ENCODE measurements around the gene KRT73.
"Not testable (repeated sequence)": the region's sequence is repeated elsewhere in the genome, so short reads cannot be mapped to it uniquely, and the experiment has no call there.

KRT73 gene

DNA sequence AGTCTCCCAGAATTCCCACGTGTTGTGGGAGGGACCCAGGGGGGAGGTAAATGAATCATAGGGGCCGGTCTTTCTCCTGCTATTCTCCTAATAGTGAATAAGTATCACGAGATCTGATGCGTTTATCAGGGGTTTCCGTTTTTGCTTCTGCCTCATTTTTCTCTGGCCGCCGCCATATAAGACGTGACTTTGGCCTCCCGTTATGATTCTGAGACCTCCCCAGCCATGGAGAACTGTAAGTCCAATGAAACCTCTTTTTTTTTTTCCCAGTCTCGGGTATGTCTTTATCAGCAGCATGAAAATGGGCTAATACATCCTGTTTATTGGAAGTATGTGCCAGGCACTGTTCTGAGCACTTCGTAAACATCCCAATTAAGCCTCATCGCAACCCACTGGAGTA, 17.9 kb downstream of the KRT73 start:
- DNase-seq (ENCODE audit: low read depth in 2 of 2) = no peak

DNA sequence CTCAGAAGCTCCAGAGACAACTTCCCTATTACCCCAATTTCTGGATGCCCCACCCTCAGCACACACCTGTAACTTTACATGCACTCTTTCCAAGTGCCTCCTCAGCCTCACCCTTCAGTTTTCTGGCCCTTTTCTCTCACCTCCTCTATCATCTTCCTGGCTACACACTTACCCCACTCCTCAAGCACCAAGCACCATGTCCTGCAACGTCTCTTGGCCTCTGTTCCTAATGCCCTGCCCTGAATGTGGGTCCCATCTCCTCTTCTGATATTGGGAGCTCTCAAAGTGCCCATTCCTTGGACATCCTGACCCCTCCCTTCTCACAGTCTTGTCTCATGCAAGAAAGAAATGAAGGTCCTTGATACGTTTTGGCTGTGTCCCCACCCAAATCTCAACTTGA, 18.3 kb downstream of the KRT73 start:
- no peak for DNase-seq (ENCODE audit: low read depth in 2 of 2)

DNA sequence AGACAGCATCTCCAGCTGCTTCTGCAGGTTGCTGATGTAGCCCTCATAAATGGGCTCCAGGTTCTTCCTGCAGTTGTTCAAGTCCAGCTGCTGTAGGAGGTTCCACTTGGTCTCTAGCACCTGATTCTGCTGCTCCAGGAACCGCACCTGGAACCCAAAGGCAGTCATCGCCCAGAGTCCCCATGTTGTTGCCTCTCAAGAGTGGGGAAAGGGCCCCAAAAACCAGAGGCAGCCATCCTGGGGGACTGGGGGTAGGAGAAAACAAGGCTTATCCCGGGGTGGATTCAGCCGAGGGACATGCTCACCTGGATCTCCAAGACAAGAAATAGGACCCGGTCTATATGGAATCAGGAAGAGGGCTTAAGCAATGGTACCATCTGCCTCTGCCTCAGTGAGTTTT, 19.4 kb downstream of the KRT73 start:
- DNase-seq (ENCODE audit: low read depth in 2 of 2) = no peak

DNA sequence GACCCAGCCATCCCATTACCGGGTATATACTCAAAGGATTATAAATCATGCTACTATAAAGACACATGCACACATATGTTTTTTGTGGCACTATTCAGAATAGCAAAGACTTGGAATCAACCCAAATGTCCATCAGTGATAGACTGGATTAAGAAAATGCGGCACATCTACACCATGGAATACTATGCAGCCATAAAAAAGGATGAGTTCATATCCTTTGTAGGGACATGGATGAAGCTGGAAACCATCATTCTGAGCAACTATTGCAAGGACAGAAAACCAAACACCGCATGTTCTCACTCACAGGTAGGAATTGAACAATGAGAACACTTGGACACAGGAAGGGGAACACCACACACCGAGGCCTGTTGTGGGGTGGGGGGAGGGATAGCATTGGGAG, 24.1 kb downstream of the KRT73 start:
- DNase-seq (ENCODE audit: low read depth in 2 of 2) = not testable (repeated sequence)

DNA sequence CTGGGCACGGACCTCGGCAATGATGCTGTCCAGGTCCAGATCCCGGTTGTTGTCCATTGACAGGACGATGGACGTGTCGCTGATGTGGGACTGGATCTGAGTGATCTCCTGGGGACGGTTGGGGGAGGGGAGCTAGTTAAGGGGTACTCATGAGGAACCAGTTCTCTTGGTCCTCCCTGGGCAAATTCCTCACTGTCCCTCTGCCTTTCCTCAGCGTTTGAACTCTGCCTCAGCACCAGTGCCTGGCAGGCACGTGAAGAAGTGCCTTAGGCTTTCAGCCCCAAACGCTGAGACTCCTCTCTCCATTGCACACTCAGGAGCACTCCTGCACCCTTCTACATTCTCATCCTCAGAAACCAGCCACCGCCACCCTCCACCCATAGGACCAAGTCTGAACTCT, 26.8 kb downstream of the KRT73 start:
- no peak for DNase-seq (ENCODE audit: low read depth in 2 of 2)

DNA sequence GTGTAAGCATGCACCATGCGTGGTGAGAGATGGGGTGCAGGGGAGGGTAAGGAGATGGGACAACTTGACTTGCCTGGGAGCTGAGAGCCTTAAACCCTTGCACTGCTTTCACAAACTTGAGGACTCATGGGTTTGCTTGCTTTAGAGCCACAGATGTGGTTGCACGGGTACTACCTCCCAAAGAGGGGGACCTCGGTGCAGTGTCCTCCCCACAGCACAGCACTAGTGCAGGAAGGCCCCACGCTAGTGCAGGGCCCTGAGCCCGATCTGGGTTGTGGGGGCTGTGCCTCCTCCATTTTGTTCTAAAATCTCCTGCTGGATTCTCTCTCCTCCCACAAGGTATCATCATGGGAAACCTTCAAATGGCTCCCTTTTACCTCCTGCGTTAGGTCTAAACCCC, 28.3 kb downstream of the KRT73 start:
- DNase-seq (ENCODE audit: low read depth in 2 of 2) = no peak

DNA sequence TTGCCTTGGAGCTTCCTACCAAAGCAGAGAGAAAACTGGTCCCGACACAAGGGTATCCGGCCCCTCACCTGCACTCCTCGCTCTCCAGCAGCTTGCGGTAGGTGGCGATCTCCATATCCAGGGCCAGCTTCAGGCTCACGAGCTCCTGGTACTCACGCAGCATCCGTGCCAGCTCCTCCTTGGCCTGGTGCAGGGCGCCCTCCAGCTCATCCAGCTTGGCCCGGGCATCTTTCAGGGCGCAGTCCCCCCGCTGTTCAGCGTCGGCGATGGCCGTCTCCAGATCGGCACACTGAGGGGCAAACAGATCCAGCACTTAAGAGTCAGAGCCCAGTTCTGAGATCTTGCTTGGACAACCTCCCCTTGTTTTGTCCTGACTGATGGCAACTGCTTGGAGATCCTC, 30.8 kb downstream of the KRT73 start:
- DNase-seq (ENCODE audit: low read depth in 2 of 2) = no peak

DNA sequence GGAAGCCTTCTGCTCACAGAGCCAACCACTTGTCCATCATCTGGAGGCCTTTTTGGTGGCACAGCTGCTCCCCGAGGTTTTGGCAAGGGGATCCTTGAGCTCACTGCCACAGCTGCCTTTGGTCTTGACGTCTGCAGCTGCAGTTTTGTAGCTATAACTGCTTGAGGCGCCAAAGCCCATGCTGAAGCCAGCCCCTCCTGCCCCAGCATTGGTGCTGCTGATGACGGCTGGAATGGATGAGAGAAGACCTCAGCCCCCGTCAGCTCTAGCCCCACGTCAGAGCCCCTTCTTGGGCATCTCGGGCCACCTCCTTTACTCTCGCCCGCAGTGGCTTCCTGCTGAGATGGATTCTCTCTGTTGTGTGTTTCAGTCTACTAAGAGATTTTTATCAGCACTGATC, 32.4 kb downstream of the KRT73 start:
- DNase-seq (ENCODE audit: low read depth in 2 of 2) = peak in 1 of 2 donors; percentile 4

DNA sequence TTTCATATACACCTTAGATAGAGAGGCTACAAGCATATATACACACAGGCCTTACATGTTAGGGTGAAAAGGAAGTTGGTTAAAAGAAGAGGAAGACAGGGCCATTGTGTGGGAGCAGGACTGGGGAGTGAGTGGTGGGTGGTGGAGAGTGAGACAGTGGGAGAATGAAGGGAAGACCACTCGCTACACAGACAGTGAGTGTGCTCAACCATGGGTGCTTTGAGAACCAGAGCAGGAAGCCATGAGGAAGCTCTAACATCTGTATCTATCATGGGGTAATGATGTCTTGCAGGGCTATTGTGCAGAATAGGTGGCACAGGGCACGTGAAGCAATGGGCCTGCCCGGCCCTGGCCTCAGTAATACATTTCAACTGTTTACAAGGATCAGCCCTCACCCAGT, 33.3 kb downstream of the KRT73 start:
- DNase-seq (ENCODE audit: low read depth in 2 of 2) = no peak

DNA sequence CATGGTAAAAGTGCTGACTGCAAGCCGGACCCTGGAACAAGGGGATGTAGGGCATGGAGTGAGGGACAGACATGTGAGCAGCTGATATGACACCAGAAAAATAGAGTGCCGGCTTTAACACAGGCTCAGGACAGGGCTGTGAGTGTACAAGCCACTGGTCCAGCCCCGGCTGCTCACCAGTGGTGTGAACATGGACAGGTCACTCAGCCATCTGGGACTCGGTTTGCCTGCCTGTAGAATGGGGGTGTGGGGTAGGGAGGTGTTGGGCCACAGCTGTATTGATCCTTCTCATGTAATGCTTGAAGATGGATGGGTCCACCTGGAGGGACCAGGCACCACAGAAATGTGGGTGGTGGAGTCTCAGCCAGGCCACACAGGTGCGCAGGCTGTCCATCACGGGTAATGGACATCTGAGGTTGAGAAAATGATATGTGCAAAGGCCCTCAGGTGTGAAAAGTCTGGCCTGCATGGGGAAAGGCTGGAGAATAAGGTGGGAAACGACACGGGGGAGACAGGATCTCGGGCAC, 34.1 kb downstream of the KRT73 start:
- no peak for DNase-seq (ENCODE audit: low read depth in 2 of 2)

DNA sequence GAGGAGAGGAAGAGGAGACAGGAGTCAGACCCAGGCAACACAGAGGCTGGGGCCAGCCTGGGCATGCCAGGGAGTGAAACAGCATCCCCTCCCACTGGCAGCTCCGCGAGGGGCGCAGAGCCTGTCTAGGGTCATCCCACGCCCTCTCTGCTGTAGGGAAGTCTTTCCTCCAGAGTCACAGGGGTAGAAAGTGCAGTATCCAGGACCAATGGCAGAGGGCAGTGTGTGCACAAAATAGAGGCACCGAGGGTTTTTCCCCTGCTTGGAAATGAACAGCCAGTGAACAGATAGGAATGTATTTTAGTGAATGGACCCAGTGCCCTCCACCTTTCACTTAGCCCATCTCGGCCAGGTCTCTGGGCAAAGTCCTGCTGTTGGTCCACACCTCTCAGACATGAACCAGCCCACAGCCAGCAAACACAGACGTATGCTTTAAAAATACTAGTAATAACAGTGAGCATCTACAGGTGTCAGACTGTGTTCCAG, 35.3 kb downstream of the KRT73 start:
- peak; percentile 23 to 37 for DNase-seq (ENCODE audit: low read depth in 2 of 2)

DNA sequence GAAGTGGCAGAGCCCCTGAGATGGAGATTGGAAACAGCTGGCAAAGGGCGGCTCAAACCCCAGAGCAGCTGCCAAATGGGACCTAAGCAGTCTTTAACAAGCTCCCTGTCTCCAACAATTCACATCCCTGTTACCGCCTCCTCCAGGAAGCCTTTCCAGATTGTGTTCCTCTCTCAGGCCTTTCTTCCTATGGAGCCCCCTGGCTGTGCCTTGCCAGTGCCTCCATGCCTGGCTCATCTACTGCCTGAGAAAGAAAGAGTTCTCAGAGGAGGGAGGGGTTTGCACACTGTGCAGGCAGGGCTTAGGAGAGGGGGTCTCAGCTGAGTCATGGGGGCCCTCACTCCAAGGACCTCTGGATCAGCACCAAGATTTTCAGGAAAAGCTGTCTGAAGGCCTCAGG, 35.9 kb downstream of the KRT73 start:
- DNase-seq (ENCODE audit: low read depth in 2 of 2) = no peak

DNA sequence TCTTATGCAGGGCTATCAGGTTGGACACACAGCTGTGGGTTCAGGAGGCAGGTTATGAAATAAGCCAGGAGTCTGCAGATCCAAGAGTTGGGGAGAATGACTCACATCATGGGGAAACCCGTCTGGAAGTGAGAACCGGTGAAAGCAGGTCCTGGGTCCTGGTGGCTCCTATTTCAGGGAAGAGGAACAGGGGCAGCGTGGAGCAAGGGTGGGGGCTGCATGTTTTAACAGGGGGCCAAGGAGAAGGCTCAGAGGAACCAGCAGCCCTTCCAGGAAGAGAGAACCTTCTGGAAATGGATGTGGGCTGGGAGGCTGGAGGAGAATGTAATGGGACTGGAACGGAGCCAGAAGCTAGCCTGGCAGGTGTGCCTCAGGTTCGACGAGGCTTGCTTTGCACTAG, 36.9 kb downstream of the KRT73 start:
- no peak for DNase-seq (ENCODE audit: low read depth in 2 of 2)

DNA sequence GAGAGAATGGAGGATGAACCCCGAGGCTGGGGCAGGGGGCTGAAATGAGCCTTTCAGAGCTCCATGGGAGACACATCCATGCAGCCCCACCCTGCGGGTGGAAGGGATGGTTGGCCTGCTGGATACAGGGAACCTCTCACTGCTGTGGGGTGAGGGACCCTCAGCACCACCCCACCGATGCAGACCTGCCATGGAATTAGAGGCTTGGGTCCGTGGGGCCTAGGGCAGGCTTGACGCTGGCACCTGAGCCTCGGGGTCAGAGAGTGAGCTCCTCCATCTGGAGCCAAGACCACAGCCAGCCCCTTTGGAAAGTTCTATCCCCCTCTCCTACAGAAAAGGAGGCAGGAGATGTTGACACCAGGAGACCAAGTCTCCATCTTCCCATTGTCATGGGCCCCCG, 37.3 kb downstream of the KRT73 start:
- DNase-seq (ENCODE audit: low read depth in 2 of 2) = no peak

DNA sequence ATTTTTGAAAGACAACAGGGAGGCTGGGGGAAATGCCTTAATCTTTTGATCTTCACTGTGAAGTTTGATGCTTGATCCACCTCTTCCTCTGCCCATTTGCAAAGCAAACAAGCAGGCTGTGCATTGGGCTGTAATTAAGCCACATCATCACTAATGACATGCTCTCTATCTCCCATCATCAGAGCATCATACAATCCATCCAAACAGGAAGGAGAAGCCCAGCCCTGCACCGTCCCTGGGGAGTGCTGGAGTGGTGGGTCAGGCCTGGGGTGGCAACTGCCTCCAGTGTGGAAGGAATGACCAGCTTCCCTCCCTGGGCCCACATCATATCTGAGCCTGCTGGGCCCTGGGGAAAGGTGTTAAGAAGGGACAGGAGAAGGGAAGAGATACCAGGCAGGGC, 37.9 kb downstream of the KRT73 start:
- no peak for DNase-seq (ENCODE audit: low read depth in 2 of 2)

DNA sequence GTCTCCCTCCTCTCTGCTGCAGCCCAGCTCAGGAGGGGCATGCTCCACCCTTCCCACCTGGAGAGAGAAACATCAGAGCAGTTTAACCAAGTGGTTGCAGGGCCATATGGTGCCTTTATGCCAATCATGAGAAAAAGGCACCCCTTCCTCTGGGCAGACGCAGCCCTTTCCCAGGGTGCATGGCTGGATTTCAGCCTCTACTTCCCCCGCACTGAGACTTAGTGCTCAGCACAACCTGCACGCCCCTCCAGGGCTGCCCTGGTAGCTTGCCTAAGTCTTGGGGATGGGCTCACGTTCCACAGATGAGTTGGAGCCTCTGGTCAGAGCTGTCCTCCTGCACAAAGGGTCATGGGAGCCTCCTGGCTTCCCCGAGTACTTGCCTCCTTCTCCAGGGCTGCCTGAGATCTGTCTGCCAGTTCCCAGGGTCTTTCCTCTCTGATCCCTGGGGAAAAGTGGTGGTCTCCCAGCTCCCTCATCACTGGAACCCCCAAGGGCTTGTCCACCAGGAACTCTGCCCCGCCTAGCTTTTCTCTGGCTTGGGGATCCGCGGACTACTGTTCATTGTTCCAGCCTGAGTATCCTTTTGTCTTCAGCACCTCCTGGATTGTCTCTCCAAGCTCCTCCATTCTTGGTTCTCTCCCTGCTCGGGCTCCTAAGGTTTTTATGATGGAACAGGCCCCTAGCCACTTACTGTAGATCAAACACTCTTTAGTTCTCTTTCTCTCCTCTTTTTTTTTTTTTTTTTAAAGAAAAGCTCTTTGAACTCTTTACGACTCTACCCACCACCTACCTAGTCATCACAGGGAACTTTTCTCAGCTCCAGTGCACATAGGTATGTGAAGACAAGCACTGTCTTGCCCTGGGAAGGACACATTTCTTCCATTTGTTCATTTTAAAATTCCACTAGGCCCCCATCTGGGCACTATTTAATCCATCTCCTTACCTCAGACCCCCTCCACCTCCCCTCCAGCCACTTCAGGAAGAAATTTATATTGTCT, 38.6 kb downstream of the KRT73 start:
- DNase-seq (ENCODE audit: low read depth in 2 of 2) = no peak

DNA sequence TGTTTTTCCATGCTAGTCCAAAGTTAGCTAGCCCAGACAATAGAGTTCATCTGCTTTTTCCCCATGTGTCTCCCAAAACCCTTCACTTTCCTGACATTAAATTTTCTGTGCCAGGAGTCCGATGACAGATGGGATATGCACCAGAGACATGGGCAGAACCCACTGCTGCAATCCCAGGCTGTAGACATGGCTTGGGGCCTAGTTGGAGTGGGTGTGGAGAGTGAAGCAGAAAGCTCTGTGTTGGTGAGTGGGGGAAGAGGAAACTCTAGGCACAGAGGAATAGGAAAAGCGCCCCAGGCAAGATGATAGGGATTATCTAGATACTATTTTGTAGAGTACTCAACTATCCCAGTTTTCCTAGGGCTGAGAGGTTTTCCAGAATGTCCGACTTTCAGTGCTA, 39.9 kb downstream of the KRT73 start:
- no peak for DNase-seq (ENCODE audit: low read depth in 2 of 2)

DNA sequence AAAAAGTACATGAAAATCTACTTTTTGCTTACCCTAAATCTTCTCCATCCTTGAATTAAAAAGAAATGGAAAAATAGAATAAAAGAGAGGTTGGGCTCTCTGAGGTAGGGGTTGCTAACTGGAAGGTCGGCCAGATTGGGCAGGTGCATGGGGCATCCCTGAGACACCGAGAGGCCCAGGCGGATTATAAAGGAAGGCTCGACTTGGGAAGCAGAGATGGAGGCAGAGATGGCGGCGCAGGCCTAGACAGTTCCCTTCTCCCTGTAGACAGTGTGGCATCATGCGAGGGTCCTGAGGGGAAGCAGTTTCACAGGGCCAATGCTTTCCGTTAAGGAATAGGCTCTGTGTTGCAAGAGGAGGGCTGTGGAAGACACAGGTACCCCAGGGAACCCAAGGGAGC, 41.0 kb downstream of the KRT73 start:
- no peak for DNase-seq (ENCODE audit: low read depth in 2 of 2)

DNA sequence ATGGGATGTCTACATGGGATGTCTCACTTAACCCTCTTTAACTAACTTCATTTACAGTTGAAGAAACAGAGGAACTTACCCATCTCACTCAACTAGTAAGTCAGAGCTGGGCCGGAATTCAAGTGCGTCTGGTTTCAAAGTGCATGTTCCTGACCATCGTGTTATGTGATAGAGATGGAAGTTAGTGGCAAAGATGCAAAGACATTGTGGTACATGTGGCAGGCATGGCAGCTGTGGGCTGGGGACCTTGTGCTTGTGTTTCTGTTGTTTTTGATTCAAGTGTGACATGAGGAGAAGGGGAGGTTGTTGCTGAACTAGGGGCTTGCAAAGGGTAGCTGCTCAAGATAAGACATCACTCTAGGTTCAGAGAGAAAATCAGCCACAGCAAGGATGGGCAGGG, 42.4 kb downstream of the KRT73 start:
- DNase-seq (ENCODE audit: low read depth in 2 of 2) = no peak

DNA sequence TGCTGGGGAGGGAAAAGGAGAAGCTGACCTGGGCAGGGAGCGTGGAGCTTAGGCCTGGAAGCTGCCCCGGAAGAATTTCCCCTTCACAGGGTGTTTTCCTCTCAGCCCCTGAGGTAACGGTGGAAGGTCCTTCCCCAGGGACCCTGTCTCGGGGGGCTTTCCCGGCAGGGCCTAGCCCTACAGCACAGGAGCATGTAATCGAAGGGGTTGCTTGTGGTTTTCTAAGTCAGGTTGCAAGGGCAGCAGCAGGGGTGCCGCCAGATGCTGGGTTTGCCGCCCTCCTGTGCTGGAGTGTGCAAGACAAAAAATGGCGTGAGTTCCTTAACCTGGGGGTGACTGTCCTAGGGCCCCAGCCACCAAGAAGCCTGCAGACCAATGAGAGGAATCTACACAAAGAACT, 43.1 kb downstream of the KRT73 start:
- DNase-seq (ENCODE audit: low read depth in 2 of 2) = no peak

DNA sequence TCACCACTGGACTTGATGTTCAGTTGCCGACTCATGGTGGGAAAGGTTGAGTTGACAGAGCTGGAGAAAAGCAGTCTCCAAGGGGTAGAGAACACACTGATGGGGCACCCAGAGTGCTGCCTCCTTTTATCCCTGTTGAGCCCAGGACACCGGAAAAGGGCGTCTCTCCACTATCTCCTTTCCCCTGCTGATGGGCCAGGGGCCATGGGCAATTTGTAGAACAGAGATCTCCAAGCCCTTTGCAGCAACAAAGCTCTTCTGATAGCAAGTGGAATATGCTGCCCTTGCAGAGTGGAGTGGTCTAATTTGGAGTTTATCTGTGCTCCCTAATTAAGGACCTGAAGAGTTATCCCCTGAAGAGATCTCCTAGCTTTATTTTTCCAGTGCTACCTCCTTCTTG, 44.6 kb downstream of the KRT73 start, which contains the start of gene KRT74:
KRT74 (minus strand) TSS at position 101 of the 400 bp plus-strand sequence; CDS start at position 35, 66 bp downstream.
- DNase-seq (ENCODE audit: low read depth in 2 of 2) = no peak

DNA sequence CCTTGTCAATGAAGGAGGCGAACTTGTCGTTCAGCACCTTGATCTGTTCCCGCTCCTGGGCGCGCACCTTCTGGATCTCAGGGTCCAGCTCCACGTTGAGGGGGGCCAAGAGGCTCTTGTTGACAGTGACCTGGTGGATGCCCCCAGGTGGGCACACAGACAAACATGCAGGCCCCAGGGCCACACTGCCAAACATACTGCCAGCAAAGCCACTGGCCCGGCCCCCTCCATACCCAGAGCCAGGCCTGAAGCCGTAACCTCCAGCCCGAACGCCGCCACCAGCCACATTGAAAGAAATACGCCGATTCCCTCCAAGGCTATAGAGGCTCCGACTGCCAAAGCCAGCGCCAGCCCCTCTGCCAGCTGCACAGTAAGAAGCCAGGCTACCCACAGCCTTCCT, 45.1 kb downstream of the KRT73 start:
- no peak for DNase-seq (ENCODE audit: low read depth in 2 of 2)

DNA sequence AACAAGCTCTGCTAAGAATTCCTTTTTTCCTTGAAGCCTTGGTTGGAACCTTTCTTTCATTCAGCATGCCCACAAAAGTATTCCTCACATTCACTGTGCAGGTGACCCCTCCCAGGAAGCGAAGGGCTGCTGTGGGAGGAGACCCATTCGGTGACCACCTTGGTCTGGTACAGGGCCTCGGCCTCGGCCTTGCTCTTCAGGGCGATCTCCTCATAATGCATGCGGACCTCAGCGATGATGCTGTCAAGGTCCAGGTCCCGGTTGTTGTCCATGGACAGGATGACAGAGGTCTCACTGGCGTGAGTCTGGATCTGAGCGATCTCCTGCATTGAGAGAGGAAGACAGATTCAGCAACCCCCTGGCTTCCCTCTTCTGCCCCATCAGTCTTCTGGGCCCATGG, 47.8 kb downstream of the KRT73 start:
- DNase-seq (ENCODE audit: low read depth in 2 of 2) = no peak

Data from stimulated activated CD8-positive, alpha-beta memory T cell treated with anti-CD3 and anti-CD28 coated beads, Interleukin-2, amount 100 ng/mL, for 48 hours (primary cell).